Activated gamma-delta T cell treated with Interleukin-2 at 50 U/mL for 16 hours (primary cell): Measurements from ENCODE around the gene SLC5A3.

ENCODE experiments used
- DNase-seq: peaks from one replicate; pipeline ENCODE4 v3.0.0-alpha.2; 2020

SLC5A3 gene

DNA sequence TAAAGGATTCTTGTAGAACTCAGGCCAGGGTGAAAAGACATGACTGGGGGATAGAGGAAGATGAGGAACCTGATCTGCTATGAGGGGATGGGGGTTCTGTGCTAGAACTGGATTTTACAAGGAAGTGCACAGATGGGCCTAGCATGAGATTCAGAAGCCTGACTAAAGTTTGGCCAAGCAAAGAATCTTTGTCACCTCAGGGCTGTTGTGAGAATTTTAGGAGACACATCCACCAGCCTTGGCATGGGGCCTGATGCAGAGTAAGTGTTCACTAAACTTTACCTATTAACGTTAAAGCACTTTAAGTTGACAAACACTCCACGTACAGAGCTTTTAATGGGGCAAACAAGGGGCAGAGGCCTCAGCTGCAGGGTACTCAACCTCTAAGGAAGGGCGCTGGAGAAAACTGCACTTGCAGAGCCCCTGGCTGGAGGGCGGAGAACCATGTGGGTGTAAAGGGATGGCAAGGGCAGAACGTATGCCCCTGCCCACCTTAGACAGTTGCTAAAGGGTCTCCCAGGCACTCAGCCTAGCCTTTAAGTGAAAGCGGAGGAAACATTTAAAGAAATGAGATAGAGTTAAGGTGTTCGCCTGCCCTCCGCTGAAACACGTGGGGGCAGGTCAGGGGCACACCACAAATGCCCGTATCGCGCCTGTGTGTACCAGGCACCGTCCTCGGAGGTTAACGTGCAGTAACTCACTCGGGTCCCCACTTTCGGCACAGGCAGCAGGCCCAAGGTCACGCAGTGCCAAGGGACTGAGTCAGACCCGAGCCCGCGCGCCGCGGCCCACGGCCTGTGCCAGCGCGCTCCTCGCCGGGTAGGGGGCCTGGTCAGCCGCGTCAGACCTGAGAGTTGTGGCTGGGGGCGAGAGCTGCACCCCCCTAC is 990 bp upstream of the SLC5A3 start:
- DNase-seq: peak; percentile 20

DNA sequence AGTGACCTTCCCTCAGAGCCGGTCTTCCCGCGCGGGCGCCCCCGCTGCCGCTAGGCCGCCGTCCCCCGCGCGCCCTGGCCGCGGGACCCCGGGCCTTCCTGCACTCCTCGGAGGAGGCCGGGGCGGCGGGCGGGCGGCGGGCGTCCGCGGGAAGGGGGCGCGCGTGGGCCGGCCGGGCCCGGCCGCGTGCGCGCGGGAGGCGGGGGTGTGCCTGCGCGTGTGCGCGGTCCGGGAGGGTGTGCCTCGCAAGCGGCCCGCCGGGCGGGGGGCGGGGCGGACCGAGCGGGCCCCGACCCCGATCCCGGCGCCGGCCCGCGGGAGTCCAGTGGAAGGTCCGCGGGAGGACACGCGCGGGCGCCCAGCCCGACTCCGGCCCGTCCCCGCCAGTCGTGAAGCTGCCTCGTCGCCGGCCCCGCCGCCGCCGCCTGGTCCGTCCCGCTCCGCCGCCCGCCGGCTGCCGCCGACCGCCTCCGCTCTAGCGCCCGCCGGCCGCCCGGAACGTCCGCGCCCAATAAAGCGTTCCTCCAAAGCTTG is 438 bp downstream of the SLC5A3 start:
- peak; percentile 39 for DNase-seq

DNA sequence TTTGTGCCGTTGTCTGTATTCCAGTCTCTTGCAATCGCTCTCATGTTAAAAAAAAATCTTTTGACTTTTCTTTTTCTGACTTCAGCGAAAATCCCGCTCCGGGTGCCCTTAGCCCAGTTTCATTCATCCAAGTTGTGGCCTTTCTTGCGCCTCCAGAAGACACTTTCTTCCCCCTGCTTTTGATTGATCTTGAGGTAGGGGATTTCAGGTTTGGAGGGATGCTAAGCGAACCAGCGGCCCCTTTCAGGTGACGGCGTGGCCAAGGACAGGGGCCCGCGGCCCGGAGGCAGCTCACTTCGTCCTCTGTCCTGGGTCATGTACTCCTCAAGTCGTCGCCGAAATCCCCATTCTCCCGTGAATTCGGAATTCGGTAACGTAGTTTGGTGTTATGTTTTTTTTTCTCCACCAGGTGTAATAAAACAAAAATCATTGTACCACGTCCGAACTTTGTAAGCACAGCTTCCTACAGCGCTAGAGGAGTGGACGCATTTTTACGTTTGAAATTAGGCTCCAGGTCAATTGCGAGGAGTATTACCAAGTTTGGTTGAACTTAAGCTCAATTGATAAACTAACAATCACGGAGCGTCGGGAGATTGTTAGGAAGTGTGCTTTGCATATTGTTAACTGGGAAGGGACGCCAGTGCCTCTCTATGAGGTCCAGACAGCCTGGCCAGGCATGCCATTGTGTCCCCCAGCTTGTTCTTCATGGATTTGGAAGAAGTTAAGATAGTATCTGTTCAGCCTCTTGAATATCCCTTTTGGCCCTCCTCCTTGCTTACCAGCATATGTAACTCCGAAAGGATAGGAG is 1.1 kb downstream of the SLC5A3 start:
- no peak for DNase-seq

DNA sequence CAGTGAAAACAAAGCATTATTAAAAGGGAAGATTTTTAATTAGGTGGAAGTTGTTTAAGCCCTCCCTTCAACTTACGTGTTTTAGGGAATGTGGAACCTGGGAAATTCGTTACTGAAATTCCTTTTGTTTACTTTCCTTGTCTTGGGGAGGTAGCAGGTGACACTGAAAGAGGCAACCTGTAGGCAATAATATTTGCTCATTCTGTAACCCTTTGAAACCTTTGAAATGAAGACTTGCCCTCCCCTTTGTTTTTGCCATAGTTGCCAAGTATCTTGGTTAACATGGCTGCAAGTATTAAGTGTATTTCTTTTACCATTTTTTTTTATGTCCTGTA is 1.7 kb downstream of the SLC5A3 start:
- DNase-seq: no peak

DNA sequence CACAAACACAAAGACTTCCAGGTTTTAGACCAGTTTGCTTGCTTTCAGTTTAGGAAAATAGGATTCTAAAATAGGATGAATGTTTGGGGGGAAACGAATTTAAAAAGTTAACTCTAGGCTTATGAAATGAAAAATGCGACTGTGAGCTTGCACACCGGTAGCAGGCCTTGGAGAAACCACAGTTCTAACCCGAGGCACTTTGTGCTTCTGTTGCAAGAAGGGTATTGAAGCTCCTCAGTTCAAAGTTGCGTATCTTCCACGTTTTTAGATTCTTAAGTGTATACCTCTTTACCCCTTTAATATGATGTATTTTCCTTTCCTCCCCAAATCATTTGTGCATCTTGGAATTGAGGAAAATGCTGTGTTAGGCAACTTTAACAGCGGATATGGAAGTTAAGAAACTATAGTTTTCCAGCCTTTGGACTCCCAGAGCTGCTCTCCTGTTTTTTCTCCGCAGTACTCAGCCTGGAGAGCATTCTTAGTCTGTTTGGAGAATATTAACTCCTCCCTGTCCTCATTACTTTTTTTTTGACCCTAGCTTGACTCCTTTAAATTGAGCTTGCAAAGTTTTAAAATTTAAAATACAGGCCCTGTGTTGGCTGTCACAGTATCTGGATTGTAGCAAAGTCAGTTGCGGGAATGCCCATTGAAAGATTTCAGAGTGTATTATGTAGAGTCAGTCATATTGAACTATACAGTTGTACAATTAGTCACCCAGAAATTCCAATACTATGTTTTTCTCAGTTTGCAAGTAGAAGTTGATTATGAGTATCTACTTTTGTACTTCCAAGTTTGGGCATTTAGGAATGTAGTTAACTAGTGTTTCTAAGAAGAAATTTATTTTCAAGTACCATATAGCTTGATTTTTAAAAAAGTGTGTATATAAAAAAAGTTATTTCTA is 2.6 kb downstream of the SLC5A3 start:
- DNase-seq: no peak

DNA sequence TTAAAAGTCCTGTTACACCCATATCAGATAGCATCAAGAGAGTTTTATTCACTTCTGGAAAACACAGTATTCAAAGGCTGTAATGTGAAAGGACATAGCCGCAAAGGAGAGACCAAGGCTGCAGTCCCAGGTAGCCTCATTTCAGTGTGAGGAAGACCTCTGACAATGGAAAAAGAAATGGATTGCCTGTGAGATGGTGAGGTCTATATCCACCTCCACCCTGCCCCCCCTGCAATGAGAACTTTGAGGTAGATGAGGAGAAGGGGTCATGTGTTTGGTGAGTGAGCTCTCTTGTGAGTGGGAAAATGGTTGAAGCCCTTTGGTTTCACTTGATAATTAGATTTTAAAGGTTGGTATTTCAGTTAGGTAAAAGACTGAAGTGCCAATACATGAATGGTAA is 3.5 kb downstream of the SLC5A3 start:
- no peak for DNase-seq

DNA sequence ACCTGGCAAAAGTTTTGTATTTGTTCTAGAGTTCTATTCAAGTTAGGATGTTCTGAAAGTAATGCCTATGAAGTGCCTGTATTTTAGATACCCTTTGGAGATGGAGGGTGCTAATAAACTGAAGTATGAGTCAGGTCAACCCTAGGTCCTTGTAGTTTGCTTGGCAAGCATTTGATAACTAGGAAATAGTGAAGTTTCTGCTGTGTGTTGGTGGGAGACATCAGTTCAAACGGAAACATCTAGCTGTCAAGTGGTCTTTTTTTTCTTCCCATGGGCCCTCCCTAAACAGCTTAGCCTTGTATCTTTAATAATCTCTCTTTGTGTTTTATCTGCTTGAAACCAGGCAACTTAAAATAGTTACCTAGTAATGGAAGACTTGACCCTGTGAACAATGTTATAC is 4.5 kb downstream of the SLC5A3 start:
- DNase-seq: no peak

DNA sequence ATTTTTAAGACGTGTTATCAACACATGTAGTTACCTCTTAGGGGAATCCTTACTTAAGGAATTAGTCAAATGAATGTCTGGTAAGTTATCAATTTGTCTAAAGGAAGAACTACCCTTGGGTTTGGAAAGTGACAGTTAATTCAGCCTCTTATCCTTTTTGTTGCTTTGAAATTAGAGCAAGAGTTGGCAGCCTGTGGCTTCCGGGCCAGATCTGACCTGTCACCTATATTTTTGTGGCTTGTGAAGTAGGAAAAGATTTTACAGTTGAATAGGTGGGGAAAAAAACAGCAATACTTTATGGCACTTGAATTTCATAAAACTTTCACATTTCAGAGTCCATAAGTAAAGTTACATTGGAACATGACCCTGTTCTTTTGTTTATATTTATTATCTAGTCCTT is 5.5 kb downstream of the SLC5A3 start:
- peak; percentile 18 for DNase-seq

DNA sequence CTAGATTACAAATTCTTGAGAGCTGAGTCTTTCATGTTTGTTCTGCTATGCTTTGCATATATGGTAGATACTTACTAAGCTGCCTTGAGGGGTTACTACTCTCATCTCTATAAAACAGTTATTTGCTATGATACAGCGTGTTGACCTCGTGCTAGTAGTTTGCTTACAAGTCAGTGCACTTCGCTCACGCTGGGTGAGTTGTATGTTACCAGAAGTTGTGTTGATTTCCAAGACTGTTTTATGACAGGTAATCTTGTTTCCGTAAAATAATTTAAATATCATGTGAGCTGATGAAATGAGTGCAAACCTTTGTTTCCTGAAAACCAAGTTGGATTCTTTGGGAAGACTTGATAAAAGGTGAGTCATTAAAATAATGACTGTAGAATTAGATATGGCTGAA is 7.3 kb downstream of the SLC5A3 start:
- no peak for DNase-seq

DNA sequence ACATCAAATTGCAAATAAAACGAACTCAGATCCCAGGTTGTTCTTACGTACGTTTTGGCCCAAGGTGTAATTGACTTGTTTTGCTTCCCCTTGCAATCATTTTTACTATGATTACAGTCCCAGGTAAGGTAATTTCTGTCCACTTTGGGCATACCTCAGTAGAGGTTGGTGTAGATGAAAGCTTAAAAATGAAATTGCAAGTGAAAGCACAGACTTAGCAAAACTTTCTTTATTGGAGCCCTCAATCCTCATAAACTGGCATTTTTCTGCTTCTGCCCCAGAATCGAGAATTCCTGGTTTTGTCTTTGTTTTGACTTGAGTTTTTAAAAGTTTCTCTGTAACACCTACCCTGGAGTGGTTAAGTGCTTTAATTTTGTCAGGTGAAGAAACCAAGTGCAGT is 9.4 kb downstream of the SLC5A3 start:
- no peak for DNase-seq

DNA sequence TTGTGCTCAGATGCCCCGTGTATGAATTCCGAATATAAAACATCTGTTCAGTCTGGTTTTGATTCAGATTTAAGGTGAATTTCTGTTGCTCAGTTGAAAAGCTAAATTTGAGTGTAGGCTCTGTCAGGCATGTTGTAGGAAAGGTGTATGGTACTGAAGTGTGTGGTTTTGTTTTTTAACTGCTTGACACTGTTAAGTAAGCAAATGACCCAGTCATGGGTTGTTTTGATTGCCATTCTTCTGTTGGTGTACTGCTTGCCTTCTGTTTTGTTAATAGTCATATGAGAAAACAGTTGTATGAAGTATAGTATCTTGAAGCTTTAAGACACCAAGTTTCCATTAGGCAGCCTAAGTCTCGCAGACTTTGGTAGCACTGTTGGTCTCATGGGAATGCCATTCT is 10.0 kb downstream of the SLC5A3 start:
- no peak for DNase-seq

DNA sequence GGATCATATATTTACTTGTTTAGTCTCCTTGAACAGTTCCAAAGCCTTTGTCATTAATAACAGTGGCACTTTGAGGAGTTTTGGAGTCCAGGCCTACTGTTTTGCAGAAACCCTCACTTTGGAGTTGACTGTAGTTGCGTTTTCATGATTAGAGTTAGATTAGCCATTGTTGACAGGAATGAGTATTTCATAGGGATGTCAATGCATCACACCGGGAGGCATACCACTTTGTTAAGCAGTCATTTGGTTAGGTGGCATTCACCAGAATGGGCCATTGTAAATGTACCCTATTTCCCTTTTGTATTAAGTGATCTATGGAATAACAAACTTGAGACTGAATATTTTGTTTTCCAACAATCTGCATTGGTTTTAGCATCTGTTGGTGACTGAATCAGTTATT is 11.8 kb downstream of the SLC5A3 start:
- DNase-seq: no peak

DNA sequence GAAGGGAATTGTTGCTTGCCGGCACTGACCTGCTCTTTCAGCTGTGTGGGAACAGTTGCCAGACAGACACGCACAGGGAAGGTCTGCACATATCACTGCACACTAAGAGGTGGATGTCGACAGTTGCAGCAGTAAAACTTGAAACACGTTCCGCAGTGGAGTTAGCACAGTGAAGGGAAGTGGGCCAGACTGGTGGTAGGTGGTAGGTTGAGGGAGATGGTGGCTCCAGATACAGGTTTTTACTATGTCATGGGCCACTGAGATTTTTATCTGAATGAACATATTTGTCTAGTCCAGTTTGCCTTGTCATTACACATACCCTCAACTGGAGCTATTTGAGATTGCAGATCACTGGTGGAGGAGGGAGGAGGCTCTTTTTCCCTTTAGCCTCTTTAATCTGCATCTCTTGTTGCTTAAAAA is 13.5 kb downstream of the SLC5A3 start:
- DNase-seq: peak; percentile 25

DNA sequence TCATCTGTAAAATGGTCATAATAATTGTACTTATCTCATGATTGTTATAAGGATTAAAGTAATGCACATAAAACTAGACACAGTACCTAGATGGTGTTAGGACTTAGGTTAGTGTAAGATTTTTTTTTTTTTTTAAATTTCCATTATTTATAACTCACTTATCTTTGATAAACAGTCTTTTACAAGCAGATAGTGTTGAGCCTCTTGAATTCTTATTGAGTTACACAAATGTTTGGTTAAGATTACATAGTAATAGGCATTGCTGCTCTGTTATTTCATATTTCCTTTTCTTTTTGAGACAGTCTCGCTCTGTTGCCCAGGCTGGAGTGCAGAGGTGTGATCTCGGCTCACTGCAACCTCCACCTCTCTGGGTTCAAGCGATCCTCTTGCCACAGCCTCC is 15.4 kb downstream of the SLC5A3 start:
- no peak for DNase-seq

DNA sequence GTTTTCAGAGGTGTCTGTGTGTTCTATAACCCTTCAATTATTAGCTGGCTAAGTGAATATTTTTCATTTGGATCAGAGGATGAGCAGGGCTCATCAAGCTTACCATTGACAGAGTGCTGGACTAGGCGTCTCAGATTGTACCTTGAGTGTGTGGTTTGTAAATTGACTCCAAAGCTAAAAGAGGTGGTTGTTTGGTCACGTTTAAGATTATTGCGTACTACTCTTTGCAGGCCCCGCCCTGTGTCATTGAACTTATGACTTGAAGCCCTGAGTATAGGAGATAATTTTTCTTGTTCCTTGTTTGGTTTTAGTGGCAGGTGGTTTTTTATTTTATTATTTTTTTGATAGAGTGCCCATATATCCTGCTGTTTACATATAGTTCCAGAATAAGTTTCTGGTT is 17.7 kb downstream of the SLC5A3 start:
- DNase-seq: no peak

DNA sequence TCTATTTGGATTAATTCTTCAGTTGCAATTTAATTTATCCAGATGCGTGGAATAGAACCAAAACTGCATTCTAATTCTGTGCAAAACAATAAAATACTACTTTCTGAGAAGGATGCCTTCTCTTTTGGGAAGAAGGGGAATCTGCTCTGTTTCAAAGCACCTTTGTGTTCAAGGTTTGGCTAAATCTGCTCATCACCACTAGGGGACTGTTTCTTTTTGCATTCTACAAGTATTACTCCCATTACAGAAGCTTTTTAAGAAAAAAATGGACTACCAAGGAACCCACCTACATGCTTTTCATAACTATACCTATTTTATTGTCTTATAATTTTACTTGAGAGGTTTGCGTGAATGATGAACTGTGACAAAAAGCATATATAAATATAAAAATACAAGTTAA is 18.2 kb downstream of the SLC5A3 start:
- no peak for DNase-seq

DNA sequence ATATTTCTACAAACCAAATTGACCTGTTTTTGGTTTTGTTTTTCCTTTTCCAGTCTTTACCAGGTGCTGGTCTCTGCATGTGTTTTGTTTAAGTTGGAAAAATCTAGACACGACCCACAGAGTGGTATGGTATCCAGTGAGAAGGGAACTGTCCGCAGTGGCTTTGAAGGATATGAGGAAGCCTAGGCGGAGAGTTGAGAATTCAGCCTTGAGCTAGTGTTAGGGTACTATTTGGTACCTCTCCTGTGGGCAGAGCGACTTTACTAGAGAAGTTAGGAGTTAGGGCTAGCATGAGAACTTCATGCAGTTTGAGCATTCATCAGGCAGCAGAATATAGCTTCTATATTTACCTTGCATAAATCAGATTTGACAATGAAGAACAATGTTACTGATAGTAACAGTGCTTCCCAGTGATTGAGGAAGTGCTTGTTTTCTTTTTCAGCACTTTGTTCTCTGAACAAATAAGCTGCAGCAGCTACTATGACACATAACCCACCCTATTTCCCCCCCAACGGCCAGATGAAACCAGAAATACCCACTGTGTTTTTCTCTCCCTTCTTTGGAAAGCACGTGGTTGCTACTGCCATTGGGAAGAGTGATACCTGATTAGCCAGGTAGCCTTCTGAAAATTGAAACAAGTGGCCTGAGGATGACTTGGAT is 19.0 kb downstream of the SLC5A3 start:
- DNase-seq: no peak

DNA sequence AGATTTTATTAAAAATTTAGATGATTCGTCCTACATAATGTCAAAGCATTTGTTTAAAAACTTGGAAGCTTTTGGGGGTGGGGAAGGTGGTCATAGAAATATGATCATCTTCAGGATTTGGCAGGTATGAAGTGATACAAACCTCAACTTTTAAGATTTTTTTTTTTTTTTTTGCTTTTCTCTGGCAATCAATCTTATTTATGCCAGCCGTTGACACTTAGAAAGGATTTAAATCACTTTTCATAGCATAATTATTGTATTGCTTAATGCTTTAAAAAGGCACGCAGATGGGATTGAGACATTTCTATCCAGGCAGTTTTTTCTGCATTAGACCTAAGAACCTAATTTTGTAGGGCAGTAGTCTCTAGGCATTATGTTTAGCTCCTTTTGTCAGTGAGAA is 19.7 kb downstream of the SLC5A3 start:
- DNase-seq: no peak

DNA sequence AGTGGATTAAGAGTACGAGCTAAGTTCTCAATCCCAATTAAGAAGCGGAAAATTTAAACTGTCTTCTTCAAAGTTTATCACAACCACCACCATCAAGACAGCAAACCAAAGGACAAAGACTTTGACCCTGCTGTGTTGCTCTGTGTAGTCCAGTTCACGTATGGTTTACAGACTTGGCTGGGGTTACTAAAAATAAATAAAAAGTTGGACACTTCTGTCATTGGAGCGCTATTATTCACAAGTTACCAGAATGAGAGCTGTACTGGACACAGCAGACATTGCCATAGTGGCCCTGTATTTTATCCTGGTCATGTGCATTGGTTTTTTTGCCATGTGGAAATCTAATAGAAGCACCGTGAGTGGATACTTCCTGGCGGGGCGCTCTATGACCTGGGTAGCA is 21.6 kb downstream of the SLC5A3 start:
- no peak for DNase-seq

DNA sequence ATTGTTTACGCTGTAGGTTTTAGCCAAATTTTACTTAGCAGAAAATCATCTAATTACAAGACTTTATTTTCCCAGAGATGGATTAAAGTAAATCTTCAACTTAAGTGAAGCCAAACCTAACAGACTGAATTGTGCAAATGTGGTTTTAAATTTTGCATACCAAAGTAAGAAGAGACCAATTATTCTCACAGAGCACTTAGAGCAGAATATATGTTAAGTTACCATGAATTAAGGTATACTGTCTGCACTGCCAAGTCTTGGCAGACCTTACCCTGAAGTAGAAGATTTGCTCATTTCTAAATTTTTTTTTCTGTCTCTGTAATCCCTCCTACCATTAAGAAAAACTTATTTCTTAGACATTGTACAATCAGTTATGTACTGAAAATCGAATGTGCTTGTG is 24.1 kb downstream of the SLC5A3 start:
- DNase-seq: no peak

DNA sequence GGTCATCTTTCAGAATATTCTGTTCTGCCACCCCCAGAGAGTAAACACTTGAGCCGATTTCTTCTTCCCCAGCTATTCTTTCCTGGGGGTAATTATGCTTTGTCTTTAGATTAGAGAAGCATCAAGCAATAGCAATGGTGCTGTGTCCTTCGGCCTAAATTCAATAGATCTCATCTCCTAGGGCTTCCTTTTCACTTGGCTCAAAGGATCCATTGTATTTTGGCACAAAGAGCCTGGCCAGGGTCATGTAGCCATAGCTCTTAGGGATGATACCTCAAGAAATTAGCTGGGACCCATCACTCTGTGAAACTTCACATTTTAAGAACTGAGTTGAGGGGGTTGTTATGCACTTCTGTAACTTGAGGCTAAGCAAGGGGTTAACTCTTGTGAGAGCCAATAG is 27.0 kb downstream of the SLC5A3 start:
- no peak for DNase-seq

DNA sequence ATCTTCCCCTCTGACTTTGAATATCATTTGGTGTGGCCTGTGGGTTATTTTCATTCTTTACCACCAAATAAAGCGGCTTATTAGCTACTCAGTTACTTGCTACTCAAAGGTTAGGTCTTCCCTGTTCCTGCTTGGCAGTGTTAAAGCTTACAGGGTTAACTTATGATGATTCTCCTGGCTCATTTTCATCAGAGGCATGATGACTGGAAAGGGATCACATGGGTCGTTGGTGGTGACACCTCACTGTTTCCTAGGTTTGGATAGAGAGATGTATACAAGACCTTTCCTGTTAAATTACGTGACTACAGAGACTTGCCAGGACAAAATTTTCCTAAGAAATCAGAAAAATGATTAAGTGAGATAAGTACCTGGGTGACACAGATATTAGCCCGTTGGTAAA is 27.4 kb downstream of the SLC5A3 start:
- no peak for DNase-seq
